ENCODE data around the gene PDE6G.

PDE6G gene

GRCh38 chr17:81656118-81656743 lies at the start of gene PDE6G:
Gene PDE6G (minus strand): TSS chr17:81656542. CDS start chr17:81653305, 3,237 bp downstream.
- H3K4me1 ChIP-seq (ENCODE audit: control insufficient read depth, insufficient read depth, low read length) = no peaks in the 10 kb centered on the region
- ChIA-PET POLR2A (interaction anchor here (0.6 to 1.4 kb wide), 6 partner anchors 9 to 114 kb away, joined by 3 to 6 read pairs (median 3); partner anchors contain the start of genes CCDC137 and OXLD1), CTCF (interaction anchor here (0.5 to 0.7 kb wide), 2 partner anchors 15 to 55 kb away, joined by 4 read pairs; no protein-coding TSS in a partner anchor)
- no peak within 1 kb of the TSS for H3K4me3 ChIP-seq (ENCODE audit: low read depth, low read length)
- no peak within 1 kb of the TSS for H3K27ac ChIP-seq (ENCODE audit: extremely low read depth, low read depth, low read length)
- H3K36me3 ChIP-seq (ENCODE audit: control insufficient read depth in 2 of 2, insufficient read depth in 1 of 2, low read length in 2 of 2) = no peaks in the 10 kb centered on the region; a peak in 1 of 3 replicates
- no peaks in the 10 kb centered on the region for H3K9me3 ChIP-seq (ENCODE audit: control insufficient read depth, insufficient read depth, low read depth, low read length)
- TF ChIP-seq ZNF341 (tag by site-specific recombination; IDR thresholded peaks at IDR 0.05; ENCODE audit: low read depth) (peak; percentile 75), ZNF248 (tag by site-specific recombination; IDR thresholded peaks at IDR 0.05) (no peak), TCF7L2 (IDR thresholded peaks at IDR 0.05; ENCODE audit: borderline replicate concordance, low read depth, low read length) (no peak), ZIC2 (tag by site-specific recombination; IDR thresholded peaks at IDR 0.05) (peak; percentile 58), ZNF416 (tag by site-specific recombination; IDR thresholded peaks at IDR 0.05) (no peak), ZNF645 (tag by site-specific recombination; IDR thresholded peaks at IDR 0.05) (no peak)

GRCh38 chr17:81705518-81706231 lies 49.3 kb upstream of the PDE6G start:
- CTCF ChIA-PET = no interaction called here
- POLR2A ChIA-PET = interaction anchor here (1.8 kb wide), 1 partner anchor 22 kb away, joined by 7 read pairs; the partner anchor contains the start of genes ARL16 and HGS
- no peak overlapping the region; the same call in 1 of the 2 replicates for H3K27ac ChIP-seq (ENCODE audit: extremely low read depth, low read depth, low read length)
- peaks cover 20 to 68% of the 10 kb centered on the region in 2 experiments for H3K36me3 ChIP-seq (ENCODE audit: control insufficient read depth in 2 of 2, insufficient read depth in 1 of 2, low read length in 2 of 2)
- peaks cover 6% of the 10 kb centered on the region; the same call in 1 of the 2 replicates for H3K4me1 ChIP-seq (ENCODE audit: control insufficient read depth, insufficient read depth, low read length)
- no peaks in the 10 kb centered on the region for H3K9me3 ChIP-seq (ENCODE audit: control insufficient read depth, insufficient read depth, low read depth, low read length)
- no peak overlapping the region for H3K4me3 ChIP-seq (ENCODE audit: low read depth, low read length)
- TF ChIP-seq ZNF558 (tag by site-specific recombination; IDR thresholded peaks at IDR 0.05) (no peak), ZNF404 (tag by site-specific recombination; IDR thresholded peaks at IDR 0.05) (no peak)

GRCh38 chr17:81703747-81704654 lies 47.7 kb upstream of the PDE6G start:
- POLR2A ChIA-PET = interaction anchor here (0.7 to 4.0 kb wide), 34 partner anchors 8 to 333 kb away, joined by 3 to 109 read pairs (median 5); partner anchors contain the start of genes ARL16, CCDC137, CENPX and DCXR
- Histone ChIP-seq H3K27ac (ENCODE audit: extremely low read depth, low read depth, low read length) (peak overlapping the region; percentile 97), H3K4me1 (ENCODE audit: control insufficient read depth, insufficient read depth, low read length) (peaks cover 6% of the 10 kb centered on the region; the same call in 1 of the 2 replicates), H3K9me3 (ENCODE audit: control insufficient read depth, insufficient read depth, low read depth, low read length) (no peaks in the 10 kb centered on the region), H3K4me3 (ENCODE audit: low read depth, low read length) (peak overlapping the region; percentile 73), H3K36me3 (ENCODE audit: control insufficient read depth in 2 of 2, insufficient read depth in 1 of 2, low read length in 2 of 2) (peaks cover 28 to 81% of the 10 kb centered on the region in 2 experiments)
- CTCF ChIA-PET = interaction anchor here (0.6 to 2.4 kb wide), 2 partner anchors 29 to 1420 kb away, joined by 3 to 9 read pairs; no protein-coding TSS in a partner anchor
- TF ChIP-seq SP7 (tag by site-specific recombination; IDR thresholded peaks at IDR 0.05) (no peak), ZSCAN5A (tag by site-specific recombination; IDR thresholded peaks at IDR 0.05) (0 out of 2 replicates have a peak, but pooled peaks have one; percentile 4), ZNF341 (tag by site-specific recombination; IDR thresholded peaks at IDR 0.05; ENCODE audit: low read depth) (peak; percentile 42; the same call in 1 of the 2 replicates), ZFHX2 (tag by site-specific recombination; conservative IDR thresholded peaks at IDR 0.05) (no peak), ZFP3 (tag by site-specific recombination; IDR thresholded peaks at IDR 0.05; ENCODE audit: low read depth) (no peak), ZNF112 (tag by site-specific recombination; IDR thresholded peaks at IDR 0.05) (no peak), ZNF398 (tag by site-specific recombination; IDR thresholded peaks at IDR 0.05) (0 out of 2 replicates have a peak, but pooled peaks have one; percentile 6), ZNF549 (tag by site-specific recombination; IDR thresholded peaks at IDR 0.05) (no peak), ZNF776 (tag by site-specific recombination; IDR thresholded peaks at IDR 0.05; ENCODE audit: borderline replicate concordance) (no peak), IKZF3 (tag by site-specific recombination; IDR thresholded peaks at IDR 0.05) (no peak), ZNF121 (tag by site-specific recombination; IDR thresholded peaks at IDR 0.05) (no peak), ZNF626 (tag by site-specific recombination; IDR thresholded peaks at IDR 0.05) (no peak), ZNF274 (IDR thresholded peaks at IDR 0.05; ENCODE audit: low read length) (no peak), ZNF274 (tag by site-specific recombination; IDR thresholded peaks at IDR 0.05; ENCODE audit: borderline replicate concordance) (no peak)
